HG03108 (cell line): Measurements from ENCODE around the gene GPS1.

Source experiments
- ATAC-seq: cut with Tn5 transposase; IDR thresholded peaks from one replicate; pipeline ENCODE4 v1.9.1; 2021; ENCODE audit warnings: moderate library complexity; ENCODE audit not compliant: unreplicated experiment

The GPS1 gene

GRCh38 chr17:82056729-82057621 is 5.3 kb downstream of the GPS1 start:
- ATAC-seq, result no peak

- no peak for ATAC-seq
Measured at GRCh38 chr17:82058230-82058854, 6.6 kb downstream of the GPS1 start.

- ATAC-seq, result no peak
Measured at GRCh38 chr17:82058855-82059249, 7.2 kb downstream of the GPS1 start.

- ATAC-seq, result no peak
Measured at GRCh38 chr17:82059272-82060000, 7.7 kb downstream of the GPS1 start.

GRCh38 chr17:82060001-82060380 is 8.3 kb downstream of the GPS1 start:
- ATAC-seq, result no peak

GRCh38 chr17:82060614-82061013 is 8.9 kb downstream of the GPS1 start:
- no peak for ATAC-seq

- ATAC-seq, result no peak
Measured at GRCh38 chr17:82061047-82061925, 9.6 kb downstream of the GPS1 start.

- ATAC-seq, result no peak
Measured at GRCh38 chr17:82062076-82062983, 10.6 kb downstream of the GPS1 start.

GRCh38 chr17:82062984-82063368 is 11.3 kb downstream of the GPS1 start:
- ATAC-seq, result no peak

- no peak for ATAC-seq
Measured at GRCh38 chr17:82063424-82064415, 12.0 kb downstream of the GPS1 start.

- no peak for ATAC-seq
Measured at GRCh38 chr17:82064433-82065192, 12.9 kb downstream of the GPS1 start.

GRCh38 chr17:82065193-82065637 is 13.5 kb downstream of the GPS1 start:
- no peak for ATAC-seq

- peak; percentile 60 for ATAC-seq
Measured at GRCh38 chr17:82065638-82066303, 14.1 kb downstream of the GPS1 start, which contains the start of gene DUS1L. Gene DUS1L (minus strand): TSS chr17:82065804. CDS start chr17:82065059, 745 bp downstream.

- no peak for ATAC-seq
Measured at GRCh38 chr17:82070611-82071010, 18.9 kb downstream of the GPS1 start.

GRCh38 chr17:82072827-82073226 is 21.1 kb downstream of the GPS1 start:
- ATAC-seq, result no peak

- ATAC-seq, result no peak
Measured at GRCh38 chr17:82073446-82073845, 21.7 kb downstream of the GPS1 start.
